ENCODE measurements around the gene ZNF276. TPM values are rescaled to one million over a fixed set of nuclear protein-coding genes. Genes with fewer than 3 reads are reported as not detected.

ZNF276 gene
- total RNA-seq, 4 donors from 2014 or later, result 43.4 to 265 (median 145) TPM

GRCh38 chr16:89711601-89712273 is 9.6 kb upstream of the ZNF276 start:
- peaks cover 12% of the 10 kb centered on the region for H3K27me3 ChIP-seq
- intact Hi-C loops (cut with DNase I; ENCODE audit: low total_unique reads), result no loop called here
- TF ChIP-seq EP300 (IDR thresholded peaks at IDR 0.05; ENCODE audit: low read depth) (no peak), POLR2A (IDR thresholded peaks at IDR 0.05) (peak; percentile 10), POLR2AphosphoS5 (IDR thresholded peaks at IDR 0.05) (peak in 1 of 3 donors; percentile 7), CTCF (IDR thresholded peaks at IDR 0.05) (no peak)
- peaks cover 7 to 26% (median 16%) of the 10 kb centered on the region in 4 donors for H3K4me1 ChIP-seq
- H3K36me3 ChIP-seq, result no peaks in the 10 kb centered on the region
- H3K4me3 ChIP-seq, result peak overlapping the region; percentile 8 to 44 (median 30)
- in situ Hi-C loops (cut with MboI; ENCODE audit: low pct_ligation_motif_present in 1 of 4, low pct_unique_long_range_greater_than_20kb in 1 of 4, low sequenced_read_pairs in 3 of 4), result no loop called here
- peak overlapping the region in 1 of 4 donors; percentile 43 for H3K27ac ChIP-seq
- DNase-seq, result peak; percentile 74
- H3K9me3 ChIP-seq, result no peaks in the 10 kb centered on the region
- WGBS, 2 donors (ENCODE audit: low coverage in 1 of 2), result 5% methylated on average over 12 of the region's 48 CpGs; no CpG with 5 or more reads in 1 of the 2 donors

- intact Hi-C loops (cut with DNase I; ENCODE audit: low total_unique reads), result no loop called here
- H3K27me3 ChIP-seq, result peaks cover 12% of the 10 kb centered on the region
- TF ChIP-seq POLR2AphosphoS5 (IDR thresholded peaks at IDR 0.05) (no peak), EP300 (IDR thresholded peaks at IDR 0.05; ENCODE audit: low read depth) (no peak), POLR2A (IDR thresholded peaks at IDR 0.05) (no peak), CTCF (IDR thresholded peaks at IDR 0.05) (no peak)
- H3K9me3 ChIP-seq, result no peaks in the 10 kb centered on the region
- in situ Hi-C loops (cut with MboI; ENCODE audit: low pct_ligation_motif_present in 1 of 4, low pct_unique_long_range_greater_than_20kb in 1 of 4, low sequenced_read_pairs in 3 of 4), result no loop called here
- no peaks in the 10 kb centered on the region for H3K36me3 ChIP-seq
- DNase-seq, result no peak
- H3K4me3 ChIP-seq, result peak overlapping the region in 3 of 4 donors; percentile 22 to 44 (median 37)
- 13% methylated on average over 3 to 21 of the region's 22 CpGs for WGBS, 2 donors (ENCODE audit: low coverage in 1 of 2)
- no peak overlapping the region for H3K27ac ChIP-seq
- peaks cover 7 to 26% (median 16%) of the 10 kb centered on the region in 4 donors for H3K4me1 ChIP-seq
Measured at GRCh38 chr16:89712274-89712781, 9.0 kb upstream of the ZNF276 start.

- WGBS, 2 donors (ENCODE audit: low coverage in 1 of 2), result 92% methylated on average over 6 to 15 of the region's 15 CpGs
- H3K27me3 ChIP-seq, result peaks cover 12% of the 10 kb centered on the region
- TF ChIP-seq POLR2AphosphoS5 (IDR thresholded peaks at IDR 0.05) (no peak), POLR2A (IDR thresholded peaks at IDR 0.05) (no peak), CTCF (IDR thresholded peaks at IDR 0.05) (no peak), EP300 (IDR thresholded peaks at IDR 0.05; ENCODE audit: low read depth) (no peak)
- no peak overlapping the region for H3K27ac ChIP-seq
- intact Hi-C loops (cut with DNase I; ENCODE audit: low total_unique reads), result no loop called here
- no peaks in the 10 kb centered on the region for H3K9me3 ChIP-seq
- peaks cover 7 to 34% (median 20%) of the 10 kb centered on the region in 4 donors for H3K4me1 ChIP-seq
- H3K4me3 ChIP-seq, result no peak overlapping the region
- no peaks in the 10 kb centered on the region for H3K36me3 ChIP-seq
- in situ Hi-C loops (cut with MboI; ENCODE audit: low pct_ligation_motif_present in 1 of 4, low pct_unique_long_range_greater_than_20kb in 1 of 4, low sequenced_read_pairs in 3 of 4), result no loop called here
- DNase-seq, result no peak
Measured at GRCh38 chr16:89716493-89716892, 4.8 kb upstream of the ZNF276 start.

GRCh38 chr16:89716916-89717687 is 4.2 kb upstream of the ZNF276 start:
- peaks cover 9% of the 10 kb centered on the region for H3K27me3 ChIP-seq
- TF ChIP-seq EP300 (IDR thresholded peaks at IDR 0.05; ENCODE audit: low read depth), result no peak
- no peak for TF ChIP-seq POLR2AphosphoS5 (IDR thresholded peaks at IDR 0.05)
- TF ChIP-seq POLR2A (IDR thresholded peaks at IDR 0.05), result no peak
- TF ChIP-seq CTCF (IDR thresholded peaks at IDR 0.05), result no peak
- intact Hi-C loops (cut with DNase I; ENCODE audit: low total_unique reads) (no loop called here), in situ Hi-C loops (cut with MboI; ENCODE audit: low pct_ligation_motif_present in 1 of 4, low pct_unique_long_range_greater_than_20kb in 1 of 4, low sequenced_read_pairs in 3 of 4) (no loop called here)
- 60 to 91% methylated on average over 2 to 23 of the region's 29 CpGs for WGBS, 2 donors (ENCODE audit: low coverage in 1 of 2)
- H3K4me3 ChIP-seq, result no peak overlapping the region
- no peak overlapping the region for H3K27ac ChIP-seq
- H3K36me3 ChIP-seq, result no peaks in the 10 kb centered on the region
- H3K9me3 ChIP-seq, result no peaks in the 10 kb centered on the region
- H3K4me1 ChIP-seq, result peaks cover 3 to 29% (median 15%) of the 10 kb centered on the region in 4 donors
- DNase-seq, result no peak
